CD14-positive monocyte (primary cell): Measurements from ENCODE around the gene RPS8. TPM values are rescaled to one million over a fixed set of nuclear protein-coding genes. Genes with fewer than 3 reads are reported as not detected.

ENCODE experiments used
- DNase-seq, 3 donors: peaks; one replicate each; pipeline ENCODE4 v3.0.0-alpha.2; 2011 to 2022
- H2AFZ ChIP-seq: 2 replicates; pipeline ENCODE4 v1.6.0; 2012; ENCODE audit warnings: mild to moderate bottlenecking, low read depth, low read length, inconsistent platforms; ENCODE audit not compliant: insufficient read depth, poor library complexity, severe bottlenecking
- H3K27ac ChIP-seq, 2 donors: 1 replicate in 1 of 2; 2 replicates in 1 of 2; pipeline ENCODE4 v1.5.1; 2012 to 2013; ENCODE audit warnings: low read length in 2 of 2, control low read depth in 1 of 2, inconsistent platforms in 1 of 2, low read depth in 1 of 2, mild to moderate bottlenecking in 1 of 2
- H3K27me3 ChIP-seq, 2 donors: one replicate each; pipeline versions ENCODE4 v1.6.0 to v1.6.1; 2011 to 2013; ENCODE audit warnings: low read length in 2 of 2; ENCODE audit not compliant: control insufficient read depth in 2 of 2, insufficient read depth in 2 of 2
- H3K36me3 ChIP-seq, 2 donors: replicated peaks in 1 of 2; 1 replicate in 1 of 2; 2 replicates in 1 of 2; pipeline versions ENCODE4 v1.5.1 to v1.6.1; 2012 to 2013; ENCODE audit warnings: low read length in 2 of 2, control low read depth in 1 of 2, inconsistent platforms in 1 of 2, mild to moderate bottlenecking in 1 of 2; ENCODE audit not compliant: insufficient read depth in 2 of 2, control insufficient read depth in 1 of 2
- H3K4me1 ChIP-seq, 2 donors: 1 replicate in 1 of 2; 2 replicates in 1 of 2; pipeline versions ENCODE4 v1.5.1 to v1.6.1; 2012 to 2013; ENCODE audit warnings: low read length in 2 of 2, control low read depth in 1 of 2, inconsistent platforms in 1 of 2, mild to moderate bottlenecking in 1 of 2, moderate library complexity in 1 of 2; ENCODE audit not compliant: insufficient read depth in 2 of 2, control insufficient read depth in 1 of 2
- H3K4me2 ChIP-seq: replicated peaks from 2 replicates; pipeline ENCODE3; 2012; ENCODE audit warnings: low read length, moderate library complexity, mild to moderate bottlenecking; ENCODE audit not compliant: poor library complexity, severe bottlenecking; ENCODE audit errors: extremely low read depth
- H3K4me3 ChIP-seq, 3 experiments: fragments of 200-600 bp in 1 of 3; sonication (generic) in 1 of 3; replicated peaks in 1 of 3; 1 replicate in 2 of 3; 2 replicates in 1 of 3; pipeline ENCODE4 v1.5.1; 2011 to 2013; ENCODE audit warnings: low read length in 3 of 3, mild to moderate bottlenecking in 3 of 3, control low read depth in 2 of 3, low read depth in 2 of 3, inconsistent platforms in 1 of 3, moderate library complexity in 1 of 3
- H3K79me2 ChIP-seq: 2 replicates; pipeline ENCODE4 v1.6.0; 2012; ENCODE audit warnings: mild to moderate bottlenecking, control low read depth, inconsistent platforms, low read length, moderate library complexity; ENCODE audit not compliant: insufficient read depth
- H3K9ac ChIP-seq: 2 replicates; pipeline ENCODE4 v1.6.0; 2017; ENCODE audit warnings: low read length, mild to moderate bottlenecking; ENCODE audit not compliant: insufficient read depth, poor library complexity, severe bottlenecking
- H3K9me3 ChIP-seq, 2 donors: replicated peaks in 1 of 2; 1 replicate in 1 of 2; 2 replicates in 1 of 2; pipeline versions ENCODE4 v1.5.1 to v1.6.1; 2012 to 2013; ENCODE audit warnings: low read length in 2 of 2, control low read depth in 1 of 2; ENCODE audit not compliant: control insufficient read depth in 1 of 2, insufficient read depth in 1 of 2
- H4K20me1 ChIP-seq: 2 replicates; pipeline ENCODE4 v1.6.0; 2012; ENCODE audit warnings: mild to moderate bottlenecking, low read length, control low read depth, moderate library complexity; ENCODE audit not compliant: insufficient read depth
- H3K27ac Mint-ChIP-seq, 7 donors: one replicate each; pipeline ENCODE4 v1.8.0; 2020; ENCODE audit warnings: mild to moderate bottlenecking in 7 of 7, mixed read lengths in 7 of 7, moderate library complexity in 6 of 7, inconsistent platforms in 2 of 7
- H3K27me3 Mint-ChIP-seq, 3 donors: one replicate each; pipeline ENCODE4 v1.8.0; 2021 to 2022; ENCODE audit warnings: low read depth in 3 of 3, mild to moderate bottlenecking in 3 of 3, mixed read lengths in 3 of 3, moderate library complexity in 3 of 3, inconsistent platforms in 1 of 3
- H3K36me3 Mint-ChIP-seq, 2 donors: one replicate each; pipeline ENCODE4 v1.8.0; 2020; ENCODE audit warnings: mixed read lengths in 2 of 2, inconsistent platforms in 1 of 2, mild to moderate bottlenecking in 1 of 2
- H3K4me1 Mint-ChIP-seq: one replicate; pipeline ENCODE4 v1.8.0; 2020; ENCODE audit warnings: mild to moderate bottlenecking, mixed read lengths
- H3K4me3 Mint-ChIP-seq, 2 donors: one replicate each; pipeline ENCODE4 v1.8.0; 2020; ENCODE audit warnings: mild to moderate bottlenecking in 2 of 2, mixed read lengths in 2 of 2, moderate library complexity in 1 of 2
- H3K9me3 Mint-ChIP-seq, 7 donors: one replicate each; pipeline ENCODE4 v1.8.0; 2020 to 2022; ENCODE audit warnings: mixed read lengths in 7 of 7, mild to moderate bottlenecking in 6 of 7, moderate library complexity in 6 of 7, inconsistent platforms in 2 of 7
- CTCF ChIP-seq: fragments of 200-600 bp; IDR thresholded peaks from one replicate; pipeline ENCODE4 v1.8.0; 2022; ENCODE audit warnings: antibody characterized with exemption, mild to moderate bottlenecking
- WGBS: methylation state at CpG from one replicate; pipeline ENCODE4 v1.1.5; 2013; ENCODE audit warnings: missing lambda C conversion rate; ENCODE audit not compliant: insufficient coverage; 5-methylcytosine and 5-hydroxymethylcytosine counted together
- intact Hi-C, 2 donors: fragments of 100-400 bp; cut with micrococcal nuclease; formaldehyde crosslinking; loops; one replicate each; pipeline versions ENCODE4 v1.15.0 to v1.15.1; 2023
- polyA plus RNA-seq, 3 donors: library from polyadenylated mRNA; depleted of rRNA in 1 of 3; unstranded in 2 of 3; stranded (reverse) in 1 of 3; fragments of 300-500 nt in 2 of 3; fragments of >200 nt in 1 of 3; fragmentation: Illumina TruSeq in 2 of 3; gene quantifications; 1 replicate in 2 of 3; 2 replicates in 1 of 3; pipeline ENCODE4 v1.2.3, GENCODE V29; 2012 to 2021

Gene RPS8
- polyA plus RNA-seq, 3 donors = 413 to 1,619 (median 419) TPM

GRCh38 chr1:44820328-44821239 lies 45.2 kb downstream of the RPS8 start:
- H3K27ac Mint-ChIP-seq = peak overlapping the region; percentile 99 to 100 (median 100)
- no peaks in the 10 kb centered on the region for H3K79me2 ChIP-seq
- no peaks in the 10 kb centered on the region for H3K9me3 ChIP-seq
- H3K4me3 Mint-ChIP-seq = peak overlapping the region; percentile 90 to 97
- peak overlapping the region; percentile 97 for H3K9ac ChIP-seq
- H3K27me3 ChIP-seq = no peaks in the 10 kb centered on the region
- peak in 1 of 3 donors; percentile 4 for DNase-seq
- peaks cover 0 to 3% (median 0%) of the 10 kb centered on the region in 7 donors for H3K9me3 Mint-ChIP-seq
- no peaks in the 10 kb centered on the region for H4K20me1 ChIP-seq
- TF ChIP-seq CTCF = no peak
- H3K36me3 ChIP-seq = no peaks in the 10 kb centered on the region
- H2AFZ ChIP-seq = peak overlapping the region; percentile 95
- intact Hi-C loops = loop anchor here in 1 of 2 donors (5.0 kb wide), 1 partner anchor 88 kb away; the partner anchor contains the start of gene RNU5D-1
- H3K36me3 Mint-ChIP-seq = no peaks in the 10 kb centered on the region
- H3K4me3 ChIP-seq = peak overlapping the region; percentile 68 to 79 (median 73)
- H3K4me2 ChIP-seq = peak overlapping the region; percentile 84
- H3K27ac ChIP-seq = peak overlapping the region; percentile 95 to 100
- peaks cover 41% of the 10 kb centered on the region for H3K4me1 Mint-ChIP-seq
- H3K27me3 Mint-ChIP-seq = peaks cover 0 to 1% (median 0%) of the 10 kb centered on the region in 3 donors
- peaks cover 30 to 32% of the 10 kb centered on the region in 2 donors for H3K4me1 ChIP-seq
- 22% methylated on average over 24 of the region's 25 CpGs for WGBS

GRCh38 chr1:44821240-44821715 lies 45.9 kb downstream of the RPS8 start:
- H3K4me3 Mint-ChIP-seq = peak overlapping the region in 1 of 2 donors; percentile 45
- peak overlapping the region; percentile 84 for H3K4me2 ChIP-seq
- H3K9me3 Mint-ChIP-seq = peaks cover 0 to 3% (median 0%) of the 10 kb centered on the region in 7 donors
- no peaks in the 10 kb centered on the region for H3K9me3 ChIP-seq
- no peak overlapping the region for H3K27ac ChIP-seq
- H3K4me1 Mint-ChIP-seq = peaks cover 41% of the 10 kb centered on the region
- peaks cover 34 to 39% of the 10 kb centered on the region in 2 donors for H3K4me1 ChIP-seq
- H2AFZ ChIP-seq = no peak overlapping the region
- no peaks in the 10 kb centered on the region for H3K36me3 Mint-ChIP-seq
- 89% methylated on average over 6 of the region's 9 CpGs for WGBS
- peak in 1 of 3 donors; percentile 5 for DNase-seq
- H4K20me1 ChIP-seq = no peaks in the 10 kb centered on the region
- peak overlapping the region in 4 of 7 donors; percentile 47 to 100 (median 64) for H3K27ac Mint-ChIP-seq
- intact Hi-C loops = loop anchor here in 1 of 2 donors (5.0 kb wide), 1 partner anchor 89 kb away; the partner anchor contains the start of gene RNU5D-1
- H3K27me3 ChIP-seq = no peaks in the 10 kb centered on the region
- H3K79me2 ChIP-seq = no peaks in the 10 kb centered on the region
- no peak overlapping the region for H3K4me3 ChIP-seq
- H3K36me3 ChIP-seq = no peaks in the 10 kb centered on the region
- no peak overlapping the region for H3K9ac ChIP-seq
- H3K27me3 Mint-ChIP-seq = peaks cover 0 to 1% (median 0%) of the 10 kb centered on the region in 3 donors
- TF ChIP-seq CTCF = no peak
